Renal pelvis (tissue), 4 donors: ENCODE measurements around the gene HCN2. TPM values are rescaled to one million over a fixed set of nuclear protein-coding genes. Genes with fewer than 3 reads are reported as not detected.
A peak's percentile ranks its signal among the peaks of the same experiment; 100 is the strongest.

Experiments used
- DNase-seq: peaks from one replicate; pipeline ENCODE4 v3.0.0-alpha.2; 2013
- polyA plus RNA-seq, 3 donors: library from polyadenylated mRNA; unstranded; fragments of 120-200 nt; gene quantifications; one replicate each; pipeline ENCODE4 v1.2.1, GENCODE V29; 2013; ENCODE audit not compliant: insufficient read length in 3 of 3

Gene HCN2
- polyA plus RNA-seq, 3 donors: 0.27 to 0.48 (median 0.30) TPM

GRCh38 chr19:639253-640160 lies 49.8 kb downstream of the HCN2 start, which contains the start of gene FGF22:
Gene FGF22 (plus strand): TSS chr19:639879. CDS start chr19:639926, 47 bp downstream.
- peak; percentile 88 for DNase-seq

GRCh38 chr19:640161-640558 lies 50.5 kb downstream of the HCN2 start:
- DNase-seq: no peak

- DNase-seq: no peak
These were observed 51.0 kb downstream of the HCN2 start for GRCh38 chr19:640606-641189.

- no peak for DNase-seq
These were observed 52.0 kb downstream of the HCN2 start for GRCh38 chr19:641702-642101.

- DNase-seq: no peak
These were observed 53.4 kb downstream of the HCN2 start for GRCh38 chr19:642767-643727.

GRCh38 chr19:643736-644135 lies 54.1 kb downstream of the HCN2 start:
- no peak for DNase-seq

- DNase-seq: no peak
These were observed 54.7 kb downstream of the HCN2 start for GRCh38 chr19:644363-644762.

- no peak for DNase-seq
These were observed 55.1 kb downstream of the HCN2 start for GRCh38 chr19:644789-645188.

- DNase-seq: no peak
These were observed 56.5 kb downstream of the HCN2 start for GRCh38 chr19:645912-646778.

- DNase-seq: no peak
These were observed 57.3 kb downstream of the HCN2 start for GRCh38 chr19:646779-647565.

- DNase-seq: no peak
These were observed 58.0 kb downstream of the HCN2 start for GRCh38 chr19:647566-648284.

- DNase-seq: no peak
These were observed 58.6 kb downstream of the HCN2 start for GRCh38 chr19:648305-648704.

GRCh38 chr19:648904-649801 lies 59.5 kb downstream of the HCN2 start:
- no peak for DNase-seq

- DNase-seq: no peak
These were observed 60.4 kb downstream of the HCN2 start for GRCh38 chr19:650121-650520.

GRCh38 chr19:651114-651818 lies 61.6 kb downstream of the HCN2 start:
- no peak for DNase-seq

GRCh38 chr19:651991-652390 lies 62.3 kb downstream of the HCN2 start:
- DNase-seq: no peak

- DNase-seq: no peak
These were observed 63.0 kb downstream of the HCN2 start for GRCh38 chr19:652467-653389.
